Measurements from ENCODE around the gene CELSR3. TPM values are rescaled to one million over a fixed set of nuclear protein-coding genes. Genes with fewer than 3 reads are reported as not detected.
A peak's percentile ranks its signal among the peaks of the same experiment; 100 is the strongest.

The CELSR3 gene
- total RNA-seq, 1 experiment from 2014 or later: 23.9 TPM

DNA sequence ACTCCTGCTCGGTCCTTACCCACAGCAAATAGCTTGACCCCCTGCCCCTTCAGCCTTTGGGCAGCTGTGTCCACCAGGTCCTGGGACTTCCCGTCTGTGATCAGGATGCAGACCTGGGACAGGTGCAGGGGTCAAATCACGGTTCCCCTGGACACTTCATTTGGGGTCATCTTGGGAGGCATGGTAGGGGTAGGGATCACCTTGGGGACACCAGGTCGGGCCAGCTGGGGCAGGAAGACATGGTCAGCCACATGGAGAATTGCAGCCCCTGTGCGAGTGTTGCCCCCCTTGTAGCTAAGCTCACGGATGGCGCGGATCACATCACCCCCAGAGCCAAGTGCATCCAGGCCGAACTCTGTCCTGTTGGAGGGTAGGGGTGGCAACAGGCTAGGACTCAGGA lies 69.3 kb downstream of the CELSR3 start:
- no peaks in the 10 kb centered on the region for H3K9me3 ChIP-seq (ENCODE audit: control insufficient read depth, low read depth, low read length)
- H3K79me2 ChIP-seq (ENCODE audit: insufficient read depth, low read length): no peaks in the 10 kb centered on the region
- H2BK20ac ChIP-seq (ENCODE audit: low read depth, low read length, poor library complexity, severe bottlenecking): no peak overlapping the region
- no peak overlapping the region for H2AFZ ChIP-seq (ENCODE audit: low read length)
- no peak overlapping the region for H3K18ac ChIP-seq (ENCODE audit: insufficient read length, low read depth, low read length)
- H4K20me1 ChIP-seq (ENCODE audit: control insufficient read depth, insufficient read depth, insufficient read length): no peaks in the 10 kb centered on the region
- no peak overlapping the region for H2BK12ac ChIP-seq (ENCODE audit: insufficient read length, low read depth, low read length)
- no peak overlapping the region for H3K23ac ChIP-seq (ENCODE audit: insufficient read length, low read depth, low read length)
- H3K9ac ChIP-seq (ENCODE audit: extremely low read depth, insufficient read length, low read length): no peak overlapping the region
- no peak overlapping the region for H3K14ac ChIP-seq (ENCODE audit: insufficient read depth, low read length)
- Mint-ChIP-seq H3K27ac (0 out of 7 replicates have a peak overlapping the region, but pooled peaks of 1 of the 3 experiments have one; percentile 28), H3K9me3 (no peaks in the 10 kb centered on the region), H3K4me1 (peaks cover 19 to 26% of the 10 kb centered on the region in 2 experiments), H3K36me3 (ENCODE audit: insufficient read depth in 1 of 3, low read depth in 3 of 3) (peaks cover 0 to 21% (median 6%) of the 10 kb centered on the region in 3 experiments; a peak in 5 of 7 replicates), H3K27me3 (ENCODE audit: low read depth) (peaks cover 4% of the 10 kb centered on the region; the same call in 1 of the 2 replicates), H3K4me3 (no peak overlapping the region)
- H3K4me1 ChIP-seq (ENCODE audit: insufficient read depth, low read length): no peaks in the 10 kb centered on the region
- H3K27ac ChIP-seq (ENCODE audit: insufficient read length, low read depth, low read length): no peak overlapping the region
- no peak overlapping the region for H2BK5ac ChIP-seq (ENCODE audit: insufficient read length, low read length)
- no peaks in the 10 kb centered on the region for H3K79me1 ChIP-seq (ENCODE audit: insufficient read depth, low read depth, low read length, poor library complexity, severe bottlenecking)
- no CpG with 5 or more reads among the region's 9 CpGs for WGBS (ENCODE audit: extremely low coverage, insufficient read length, low lambda C conversion rate)
- no peak overlapping the region for H3K56ac ChIP-seq (ENCODE audit: insufficient read length, low read depth, low read length)
- H3K4ac ChIP-seq (ENCODE audit: low read depth, low read length): no peak overlapping the region
- H3T11ph ChIP-seq (ENCODE audit: low read length): no peak overlapping the region
- H2AK5ac ChIP-seq (ENCODE audit: insufficient read length, low read length): no peak overlapping the region
- H3K4me2 ChIP-seq (ENCODE audit: insufficient read depth, insufficient read length, low read length): no peak overlapping the region
- no peak overlapping the region for H4K5ac ChIP-seq (ENCODE audit: insufficient read length, low read depth, low read length)
- no peak for DNase-seq
- H4K8ac ChIP-seq (replicated peaks; ENCODE audit: insufficient read length, low read depth, low read length): no peak overlapping the region
- no peak overlapping the region for H4K91ac ChIP-seq (ENCODE audit: insufficient read length, low read depth, low read length)
- H3K23me2 ChIP-seq (ENCODE audit: insufficient read length, low read depth, low read length, poor library complexity, severe bottlenecking): no peaks in the 10 kb centered on the region
- H2BK15ac ChIP-seq (ENCODE audit: low read depth, low read length): no peak overlapping the region
- H3K27me3 ChIP-seq (ENCODE audit: insufficient read depth, low read length): no peaks in the 10 kb centered on the region
- TF ChIP-seq, protein P1, sequence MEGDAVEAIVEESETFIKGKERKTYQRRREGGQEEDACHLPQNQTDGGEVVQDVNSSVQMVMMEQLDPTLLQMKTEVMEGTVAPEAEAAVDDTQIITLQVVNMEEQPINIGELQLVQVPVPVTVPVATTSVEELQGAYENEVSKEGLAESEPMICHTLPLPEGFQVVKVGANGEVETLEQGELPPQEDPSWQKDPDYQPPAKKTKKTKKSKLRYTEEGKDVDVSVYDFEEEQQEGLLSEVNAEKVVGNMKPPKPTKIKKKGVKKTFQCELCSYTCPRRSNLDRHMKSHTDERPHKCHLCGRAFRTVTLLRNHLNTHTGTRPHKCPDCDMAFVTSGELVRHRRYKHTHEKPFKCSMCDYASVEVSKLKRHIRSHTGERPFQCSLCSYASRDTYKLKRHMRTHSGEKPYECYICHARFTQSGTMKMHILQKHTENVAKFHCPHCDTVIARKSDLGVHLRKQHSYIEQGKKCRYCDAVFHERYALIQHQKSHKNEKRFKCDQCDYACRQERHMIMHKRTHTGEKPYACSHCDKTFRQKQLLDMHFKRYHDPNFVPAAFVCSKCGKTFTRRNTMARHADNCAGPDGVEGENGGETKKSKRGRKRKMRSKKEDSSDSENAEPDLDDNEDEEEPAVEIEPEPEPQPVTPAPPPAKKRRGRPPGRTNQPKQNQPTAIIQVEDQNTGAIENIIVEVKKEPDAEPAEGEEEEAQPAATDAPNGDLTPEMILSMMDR (conservative IDR thresholded peaks at IDR 0.05): no peak
- no peak overlapping the region for H2BK120ac ChIP-seq (ENCODE audit: low read depth, low read length, poor library complexity, severe bottlenecking)

All from H9 (cell line).